Brain microvascular endothelial cell (primary cell): ENCODE measurements around the gene DFFB.
"Not testable (repeated sequence)": the region's sequence is repeated elsewhere in the genome, so short reads cannot be mapped to it uniquely, and the experiment has no call there.

ENCODE experiments used
- DNase-seq: peaks from one replicate; pipeline ENCODE4 v3.0.0-alpha.2; 2020
- H3K27ac ChIP-seq: fragments of 250-450 bp; sonication (Bioruptor Pico); 2 replicates; pipeline ENCODE4 v1.5.1; 2020; ENCODE audit warnings: mild to moderate bottlenecking, moderate library complexity
- H3K27me3 ChIP-seq: fragments of 250-450 bp; sonication (Bioruptor Pico); replicated peaks from 2 replicates; pipeline ENCODE4 v1.5.1; 2020; ENCODE audit warnings: mild to moderate bottlenecking
- H3K36me3 ChIP-seq: fragments of 250-450 bp; sonication (Bioruptor Pico); replicated peaks from 2 replicates; pipeline ENCODE4 v1.5.1; 2020; ENCODE audit warnings: mild to moderate bottlenecking
- H3K4me3 ChIP-seq: 2 replicates; pipeline ENCODE4 v1.5.1; 2011; ENCODE audit warnings: low read depth, mild to moderate bottlenecking, control low read depth, low read length, moderate library complexity
- in situ Hi-C: cut with HindIII; loops from 2 replicates; pipeline ENCODE4 v1.10.0; 2017; ENCODE audit warnings: low sequenced_read_pairs, low pct_ligation_motif_present
- TF ChIP-seq, protein P1 (sequence below): IDR thresholded peaks from 2 replicates; pipeline ENCODE4 v1.5.1; 2011; ENCODE audit warnings: low read depth, mild to moderate bottlenecking, moderate library complexity, low read length, control low read depth, inconsistent platforms; ENCODE audit errors: missing control alignments

The DFFB gene

DNA sequence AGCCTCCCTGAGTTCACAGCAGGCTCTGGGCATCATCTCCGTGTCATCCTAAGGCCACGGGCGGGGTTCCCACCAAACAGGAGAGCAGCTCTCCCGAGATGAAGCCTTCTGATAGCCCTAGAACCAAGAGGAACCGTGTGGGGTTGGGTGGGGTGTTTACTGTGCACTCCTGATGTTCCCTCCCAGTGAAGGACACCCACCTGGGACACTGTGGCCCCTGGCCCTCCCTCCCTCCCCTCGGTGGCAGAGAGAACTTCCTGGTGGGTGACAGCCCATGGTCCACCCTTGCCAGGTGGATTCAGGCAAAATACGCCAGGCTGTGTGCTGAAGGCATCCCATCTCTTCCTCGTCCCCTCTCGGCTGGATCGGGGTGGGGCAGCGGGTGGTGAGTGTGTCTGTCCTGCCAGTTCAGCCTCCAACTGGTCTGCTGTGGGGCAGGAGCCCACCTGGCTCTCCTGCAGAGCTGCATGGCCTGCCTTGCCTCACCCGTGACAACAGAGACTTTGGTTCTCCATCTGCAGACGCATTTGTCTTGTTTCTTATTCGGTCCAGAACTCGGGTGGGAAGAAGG lies 58.4 kb downstream of the DFFB start:
- Histone ChIP-seq H3K36me3 (no peaks in the 10 kb centered on the region), H3K27ac (no peak overlapping the region), H3K4me3 (no peak overlapping the region), H3K27me3 (no peaks in the 10 kb centered on the region)
- DNase-seq: no peak
- TF ChIP-seq, protein P1, sequence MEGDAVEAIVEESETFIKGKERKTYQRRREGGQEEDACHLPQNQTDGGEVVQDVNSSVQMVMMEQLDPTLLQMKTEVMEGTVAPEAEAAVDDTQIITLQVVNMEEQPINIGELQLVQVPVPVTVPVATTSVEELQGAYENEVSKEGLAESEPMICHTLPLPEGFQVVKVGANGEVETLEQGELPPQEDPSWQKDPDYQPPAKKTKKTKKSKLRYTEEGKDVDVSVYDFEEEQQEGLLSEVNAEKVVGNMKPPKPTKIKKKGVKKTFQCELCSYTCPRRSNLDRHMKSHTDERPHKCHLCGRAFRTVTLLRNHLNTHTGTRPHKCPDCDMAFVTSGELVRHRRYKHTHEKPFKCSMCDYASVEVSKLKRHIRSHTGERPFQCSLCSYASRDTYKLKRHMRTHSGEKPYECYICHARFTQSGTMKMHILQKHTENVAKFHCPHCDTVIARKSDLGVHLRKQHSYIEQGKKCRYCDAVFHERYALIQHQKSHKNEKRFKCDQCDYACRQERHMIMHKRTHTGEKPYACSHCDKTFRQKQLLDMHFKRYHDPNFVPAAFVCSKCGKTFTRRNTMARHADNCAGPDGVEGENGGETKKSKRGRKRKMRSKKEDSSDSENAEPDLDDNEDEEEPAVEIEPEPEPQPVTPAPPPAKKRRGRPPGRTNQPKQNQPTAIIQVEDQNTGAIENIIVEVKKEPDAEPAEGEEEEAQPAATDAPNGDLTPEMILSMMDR: no peak
- in situ Hi-C loops: no loop called here

DNA sequence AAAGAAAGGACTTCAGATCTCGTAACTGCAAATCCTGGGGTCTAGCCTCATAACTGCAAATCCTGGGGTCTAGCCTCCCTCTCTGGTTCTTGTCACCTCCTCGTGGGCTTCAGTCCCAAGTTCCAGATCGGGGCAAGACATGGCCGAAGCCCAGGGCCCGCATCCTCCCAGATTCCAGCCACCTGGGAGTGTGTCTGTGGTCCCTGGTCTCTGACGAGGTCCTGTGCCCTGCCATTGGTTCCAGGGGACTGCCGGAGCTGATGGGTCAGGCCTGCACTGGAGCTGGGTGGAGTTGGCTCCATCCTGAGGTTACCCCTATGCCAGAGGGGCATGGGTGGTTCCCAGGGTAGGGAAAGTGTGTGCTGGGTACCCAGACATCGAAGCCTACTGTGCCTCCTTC lies 60.5 kb downstream of the DFFB start:
- H3K4me3 ChIP-seq: no peak overlapping the region
- no peaks in the 10 kb centered on the region for H3K36me3 ChIP-seq
- H3K27ac ChIP-seq: no peak overlapping the region
- DNase-seq: no peak
- in situ Hi-C loops: no loop called here
- TF ChIP-seq, protein P1: no peak
- H3K27me3 ChIP-seq: no peaks in the 10 kb centered on the region

DNA sequence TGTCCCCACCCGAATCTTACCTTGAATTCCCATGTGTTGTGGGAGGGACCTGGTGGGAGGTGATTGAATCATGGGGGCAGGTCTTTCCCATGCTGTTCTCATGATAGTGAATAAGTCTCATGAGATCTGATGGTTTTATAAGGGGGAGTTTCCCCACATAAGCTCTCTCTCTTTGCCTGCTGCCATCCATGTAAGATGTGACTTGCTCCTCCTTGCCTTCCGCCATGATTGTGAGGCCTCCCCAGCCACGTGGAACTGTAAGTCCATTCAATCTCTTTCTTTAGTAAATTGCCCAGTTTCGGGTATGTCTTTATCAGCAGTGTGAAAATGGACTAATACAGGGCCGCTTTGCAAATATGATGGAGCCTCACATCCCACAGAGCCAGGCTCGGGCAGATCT lies 61.1 kb downstream of the DFFB start:
- in situ Hi-C loops, H3K27ac ChIP-seq, DNase-seq, H3K36me3 ChIP-seq, H3K27me3 ChIP-seq, H3K4me3 ChIP-seq: not testable (repeated sequence)

DNA sequence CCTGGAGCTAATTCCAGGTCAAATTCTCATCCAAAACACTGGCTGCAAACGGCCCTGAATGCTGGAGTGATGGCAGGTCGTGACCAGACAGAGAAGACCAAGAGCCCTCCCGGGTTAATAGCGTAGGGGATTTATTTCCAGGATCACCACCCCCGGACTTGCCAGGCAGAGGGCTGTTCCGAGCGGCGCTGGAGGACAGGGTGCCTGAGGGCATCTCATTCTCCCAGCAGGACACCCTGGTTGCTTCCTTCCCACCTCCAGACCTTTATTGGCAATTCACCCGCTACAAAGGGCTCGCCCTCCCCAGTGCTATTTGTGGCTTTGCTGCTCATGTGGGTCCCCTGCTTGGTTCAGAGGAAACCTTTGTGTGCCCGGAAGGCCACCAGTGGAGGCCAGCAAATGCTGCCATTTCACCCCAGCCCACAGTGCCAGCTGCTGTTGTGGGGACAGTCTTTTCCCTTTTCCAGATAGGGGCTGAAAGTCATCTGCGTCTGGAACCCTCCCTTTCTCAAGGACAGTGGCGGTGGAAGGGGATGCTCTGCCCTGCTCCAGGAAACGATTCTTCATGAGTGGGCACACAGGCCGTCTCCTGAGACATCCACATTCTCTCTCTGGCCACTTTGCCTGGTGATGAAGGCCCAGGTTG lies 61.8 kb downstream of the DFFB start:
- DNase-seq: no peak
- no peak overlapping the region for H3K27ac ChIP-seq
- H3K36me3 ChIP-seq: no peaks in the 10 kb centered on the region
- H3K27me3 ChIP-seq: no peaks in the 10 kb centered on the region
- no peak overlapping the region for H3K4me3 ChIP-seq
- TF ChIP-seq, protein P1: no peak
- in situ Hi-C loops: no loop called here

DNA sequence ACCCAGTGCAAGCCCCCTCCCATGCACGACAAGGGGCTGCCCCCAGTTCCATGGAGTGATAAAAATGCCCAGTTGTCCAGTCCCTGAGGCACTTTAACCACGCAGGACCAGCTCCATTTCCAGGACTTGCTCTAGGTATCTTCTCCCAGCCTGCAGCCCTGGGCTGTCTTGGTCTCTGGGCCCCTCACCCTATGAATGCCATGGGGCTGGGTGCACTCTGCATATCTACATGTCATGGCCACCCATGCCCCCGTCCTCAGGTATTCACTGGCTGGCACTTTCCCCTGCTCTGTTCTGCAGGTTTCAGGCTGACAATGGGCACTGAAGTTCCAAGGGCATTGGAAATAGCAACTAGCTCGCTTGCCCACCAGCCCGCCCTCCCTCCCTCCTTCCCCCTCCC lies 62.4 kb downstream of the DFFB start:
- in situ Hi-C loops: no loop called here

DNA sequence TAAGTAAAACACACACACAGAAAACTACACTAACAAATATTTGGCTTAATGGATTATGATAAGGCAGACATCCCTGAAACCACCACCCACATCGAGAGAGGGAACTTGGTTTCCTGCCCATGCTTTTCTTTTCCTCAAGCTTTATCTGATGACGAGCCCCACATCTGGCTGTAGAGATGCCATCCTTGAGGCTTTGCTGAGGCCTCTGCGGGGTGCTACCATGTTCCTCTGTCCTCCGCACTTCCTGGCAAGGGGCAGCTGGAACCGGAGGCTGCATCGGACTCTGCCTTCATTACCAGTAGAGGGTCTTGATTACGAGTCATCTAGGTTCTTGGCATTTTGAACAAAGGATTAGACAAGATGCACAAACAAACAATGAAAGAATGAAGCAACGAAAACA lies 64.5 kb downstream of the DFFB start:
- DNase-seq: no peak
- Histone ChIP-seq H3K27me3 (no peaks in the 10 kb centered on the region), H3K36me3 (no peaks in the 10 kb centered on the region), H3K4me3 (no peak overlapping the region), H3K27ac (no peak overlapping the region)
- TF ChIP-seq, protein P1: no peak
- in situ Hi-C loops: no loop called here

More for the DNA sequence above, 62.4 kb downstream of the DFFB start:
- no peaks in the 10 kb centered on the region for H3K36me3 ChIP-seq
- H3K27me3 ChIP-seq: no peaks in the 10 kb centered on the region
- no peak for DNase-seq
- TF ChIP-seq, protein P1: no peak
- H3K27ac ChIP-seq: no peak overlapping the region
- no peak overlapping the region for H3K4me3 ChIP-seq
